Measurements from ENCODE around the gene RBM38.

Gene RBM38

DNA sequence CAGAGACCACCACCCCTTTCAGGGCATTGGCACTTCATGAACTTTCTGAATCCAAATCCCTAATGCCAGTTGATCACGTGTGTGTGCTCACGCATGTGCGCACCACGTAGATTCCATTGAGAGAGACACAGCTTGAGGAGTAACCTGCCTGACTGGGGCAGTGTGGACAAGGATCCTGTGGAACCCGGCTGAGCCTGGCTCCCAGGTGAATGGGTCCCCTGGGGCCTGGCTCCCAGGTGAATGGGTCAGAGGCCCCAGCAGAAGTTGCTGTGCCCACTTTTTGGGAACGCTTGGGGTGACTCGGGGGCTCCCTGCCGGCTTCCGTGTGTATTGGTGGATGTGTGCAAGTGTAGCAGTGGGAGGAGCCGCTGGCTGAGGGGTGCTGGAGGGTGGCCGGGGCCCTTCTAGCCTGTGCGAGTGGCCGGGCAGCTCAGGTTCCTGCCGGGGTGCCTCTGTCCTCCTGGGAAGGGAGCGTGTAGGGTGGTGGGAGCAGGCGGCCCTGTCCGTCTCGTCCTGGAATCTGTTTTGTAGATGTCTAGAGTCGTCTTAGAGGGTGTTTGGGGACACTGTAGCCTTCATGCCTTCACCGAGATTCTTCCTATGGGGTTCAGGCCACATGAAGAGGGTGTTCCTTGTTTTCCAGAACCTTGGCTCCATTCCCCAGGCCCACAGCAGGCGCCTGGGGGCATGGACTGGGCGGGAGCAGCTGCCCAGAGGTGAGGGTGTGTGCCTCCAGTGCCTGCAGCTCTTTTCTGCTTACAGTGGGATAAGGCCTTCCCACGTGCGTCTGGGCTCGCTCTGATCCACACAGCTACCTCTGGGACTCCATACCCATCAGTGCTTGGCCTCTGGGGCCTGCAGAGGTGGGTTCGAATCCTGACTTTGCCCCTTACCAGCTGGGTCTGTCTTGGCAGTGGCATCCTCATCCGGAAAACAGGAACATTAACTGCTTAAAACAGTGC is 3.2 kb downstream of the RBM38 start:
- Histone ChIP-seq H3K4me1 (ENCODE audit: control insufficient read depth in 1 of 2, insufficient read depth in 1 of 2, low read depth in 1 of 2, low read length in 1 of 2) (peaks cover 91% of the 10 kb centered on the region in 2 experiments), H3K27me3 (no peaks in the 10 kb centered on the region), H3K36me3 (peaks cover 61% of the 10 kb centered on the region), H3K27ac (peak overlapping the region; percentile 90), H3K9me3 (no peaks in the 10 kb centered on the region), H3K4me3 (ENCODE audit: low read depth in 1 of 2, low read length in 1 of 2) (peak overlapping the region in 1 of 2 experiments; percentile 71)
- TF ChIP-seq, protein P1, sequence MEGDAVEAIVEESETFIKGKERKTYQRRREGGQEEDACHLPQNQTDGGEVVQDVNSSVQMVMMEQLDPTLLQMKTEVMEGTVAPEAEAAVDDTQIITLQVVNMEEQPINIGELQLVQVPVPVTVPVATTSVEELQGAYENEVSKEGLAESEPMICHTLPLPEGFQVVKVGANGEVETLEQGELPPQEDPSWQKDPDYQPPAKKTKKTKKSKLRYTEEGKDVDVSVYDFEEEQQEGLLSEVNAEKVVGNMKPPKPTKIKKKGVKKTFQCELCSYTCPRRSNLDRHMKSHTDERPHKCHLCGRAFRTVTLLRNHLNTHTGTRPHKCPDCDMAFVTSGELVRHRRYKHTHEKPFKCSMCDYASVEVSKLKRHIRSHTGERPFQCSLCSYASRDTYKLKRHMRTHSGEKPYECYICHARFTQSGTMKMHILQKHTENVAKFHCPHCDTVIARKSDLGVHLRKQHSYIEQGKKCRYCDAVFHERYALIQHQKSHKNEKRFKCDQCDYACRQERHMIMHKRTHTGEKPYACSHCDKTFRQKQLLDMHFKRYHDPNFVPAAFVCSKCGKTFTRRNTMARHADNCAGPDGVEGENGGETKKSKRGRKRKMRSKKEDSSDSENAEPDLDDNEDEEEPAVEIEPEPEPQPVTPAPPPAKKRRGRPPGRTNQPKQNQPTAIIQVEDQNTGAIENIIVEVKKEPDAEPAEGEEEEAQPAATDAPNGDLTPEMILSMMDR (IDR thresholded peaks at IDR 0.05): no peak

DNA sequence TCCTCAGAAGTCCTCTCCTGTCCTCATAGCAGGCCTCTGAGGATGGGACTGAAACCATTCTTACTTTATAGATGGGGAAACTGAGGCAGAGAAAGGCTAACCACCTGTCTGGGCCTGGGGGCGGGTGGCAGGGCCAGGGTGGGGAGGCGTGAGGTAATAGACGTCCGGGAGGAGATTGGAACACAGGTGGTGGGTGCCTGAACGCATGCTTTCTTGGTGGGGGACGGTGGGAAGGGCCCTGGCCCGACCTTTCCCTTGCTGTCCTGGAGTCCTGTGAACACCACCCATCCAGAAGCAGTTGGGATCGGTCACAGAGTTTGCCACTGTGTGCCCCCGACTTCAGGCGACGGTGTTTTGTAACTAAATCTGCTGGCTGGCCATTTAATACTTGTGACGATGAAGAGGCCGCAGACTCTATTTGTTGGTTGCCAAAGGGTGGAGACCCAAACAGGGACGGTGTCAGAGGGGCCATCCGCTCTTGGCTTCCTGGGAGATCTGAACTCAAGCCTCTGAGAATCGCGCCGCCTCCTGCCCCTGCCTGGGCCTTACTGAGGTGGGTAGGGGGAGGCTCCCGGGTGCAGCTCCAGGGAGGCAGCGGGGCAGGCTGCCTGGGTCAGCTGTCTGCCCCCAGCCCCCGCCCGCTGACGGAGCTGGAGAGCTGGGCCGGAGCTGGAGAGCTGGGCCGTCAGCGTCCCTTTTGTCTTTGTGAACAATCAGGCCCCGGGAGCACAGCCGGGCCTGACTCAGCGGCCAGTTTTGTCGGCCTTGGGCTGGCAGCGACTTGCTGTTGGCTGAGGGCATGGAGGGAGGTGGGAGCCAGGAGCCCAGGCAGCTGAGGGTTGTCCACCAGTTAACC is 4.1 kb downstream of the RBM38 start:
- Histone ChIP-seq H3K9me3 (no peaks in the 10 kb centered on the region), H3K4me3 (ENCODE audit: low read depth in 1 of 2, low read length in 1 of 2) (no peak overlapping the region), H3K4me1 (ENCODE audit: control insufficient read depth in 1 of 2, insufficient read depth in 1 of 2, low read depth in 1 of 2, low read length in 1 of 2) (peaks cover 91% of the 10 kb centered on the region in 2 experiments), H3K27me3 (no peaks in the 10 kb centered on the region), H3K36me3 (peaks cover 70% of the 10 kb centered on the region), H3K27ac (peak overlapping the region; percentile 90)
- TF ChIP-seq, protein P1 (IDR thresholded peaks at IDR 0.05): no peak

DNA sequence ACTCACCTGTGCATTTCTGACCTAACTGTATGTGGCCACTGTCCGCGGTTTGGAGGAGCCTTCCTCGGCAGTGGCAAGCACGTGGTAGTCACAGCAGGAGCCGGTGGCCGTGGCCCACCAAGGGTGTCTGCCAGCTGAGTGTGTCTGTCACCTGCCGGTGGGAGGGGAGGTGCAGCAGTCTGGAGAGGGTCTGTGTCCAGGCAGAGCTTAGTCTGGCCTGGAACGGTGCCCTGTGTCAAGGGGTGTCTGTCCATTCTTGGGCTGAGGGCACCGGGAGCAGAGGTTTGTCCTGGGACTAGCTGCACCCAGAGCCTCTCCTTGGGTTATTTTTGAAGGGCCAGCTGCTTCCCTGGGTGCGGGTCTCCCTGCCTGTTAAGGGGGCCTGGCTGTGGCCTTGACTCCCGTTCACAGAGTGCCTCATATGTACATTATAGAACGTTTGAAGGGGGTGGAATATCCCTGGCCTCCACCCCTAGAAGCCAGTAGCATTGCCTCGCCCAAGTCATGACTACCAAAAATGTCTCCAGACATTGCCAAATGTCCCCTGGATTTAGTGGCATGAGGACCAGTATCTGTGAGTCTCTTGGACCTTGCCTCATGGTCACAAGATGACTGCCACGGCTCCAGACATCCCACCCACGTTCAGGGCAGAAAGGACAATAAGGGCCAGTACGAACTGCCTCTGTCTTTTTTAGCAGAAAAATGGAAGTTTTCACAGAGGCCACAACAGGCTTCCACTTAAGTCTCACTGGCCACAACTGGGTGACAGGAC is 5.2 kb downstream of the RBM38 start:
- H3K27ac ChIP-seq: peak overlapping the region; percentile 90
- H3K4me3 ChIP-seq (ENCODE audit: low read depth in 1 of 2, low read length in 1 of 2): no peak overlapping the region
- TF ChIP-seq, protein P1 (IDR thresholded peaks at IDR 0.05): no peak
- peaks cover 95% of the 10 kb centered on the region in 2 experiments for H3K4me1 ChIP-seq (ENCODE audit: control insufficient read depth in 1 of 2, insufficient read depth in 1 of 2, low read depth in 1 of 2, low read length in 1 of 2)
- no peaks in the 10 kb centered on the region for H3K9me3 ChIP-seq
- H3K27me3 ChIP-seq: no peaks in the 10 kb centered on the region
- H3K36me3 ChIP-seq: peaks cover 80% of the 10 kb centered on the region

DNA sequence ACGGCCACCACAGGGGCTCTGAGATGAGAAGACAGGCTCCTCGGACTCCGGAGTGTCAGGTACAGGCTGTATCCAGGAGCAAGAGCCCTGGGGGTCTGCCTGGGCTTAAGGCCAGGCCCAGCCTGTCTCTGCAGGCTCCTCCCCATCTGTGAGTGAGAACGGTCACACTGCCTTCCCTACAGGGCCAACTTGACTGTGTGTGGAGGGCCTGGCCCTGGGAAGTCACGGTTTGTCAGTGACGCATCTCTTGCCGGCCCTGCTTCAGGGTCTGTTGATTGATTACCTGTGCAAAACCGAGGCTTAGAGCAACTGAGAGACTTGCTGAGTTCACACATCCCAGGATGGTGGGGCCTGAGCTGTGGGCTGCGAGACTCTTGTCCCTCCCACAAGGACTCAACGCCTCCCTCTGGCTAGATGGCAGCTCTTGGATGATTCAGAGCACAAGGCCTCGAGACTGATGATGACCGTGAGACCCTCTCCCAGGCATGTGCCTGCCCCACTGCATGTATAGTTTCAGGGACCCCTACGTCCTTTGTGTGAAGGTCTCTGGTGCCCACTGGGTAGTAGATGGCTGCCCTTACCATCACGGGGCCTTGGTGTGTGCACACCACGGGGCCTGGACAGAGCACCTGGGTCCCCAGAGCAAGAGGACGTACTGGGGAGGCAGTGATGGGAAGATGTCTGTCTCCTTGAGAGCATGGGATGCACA is 5.9 kb downstream of the RBM38 start:
- no peaks in the 10 kb centered on the region for H3K9me3 ChIP-seq
- TF ChIP-seq, protein P1 (IDR thresholded peaks at IDR 0.05): no peak
- no peaks in the 10 kb centered on the region for H3K27me3 ChIP-seq
- peak overlapping the region in 1 of 2 experiments; percentile 45 for H3K4me3 ChIP-seq (ENCODE audit: low read depth in 1 of 2, low read length in 1 of 2)
- H3K27ac ChIP-seq: peak overlapping the region; percentile 90
- H3K4me1 ChIP-seq (ENCODE audit: control insufficient read depth in 1 of 2, insufficient read depth in 1 of 2, low read depth in 1 of 2, low read length in 1 of 2): peaks cover 99 to 100% of the 10 kb centered on the region in 2 experiments
- H3K36me3 ChIP-seq: peaks cover 88% of the 10 kb centered on the region

Measured in neutrophil (primary cell).